Activated CD8-positive, alpha-beta memory T cell treated with anti-CD3 and anti-CD28 coated beads, Interleukin-2, amount 50 U/mL, for 48 hours (primary cell): ENCODE data around the gene RASL11A.
"Not testable (repeated sequence)": the region's sequence is repeated elsewhere in the genome, so short reads cannot be mapped to it uniquely, and the experiment has no call there.

Experiments used
- DNase-seq: peaks from one replicate; pipeline ENCODE4 v3.0.0-alpha.2; 2020

The RASL11A gene

DNA sequence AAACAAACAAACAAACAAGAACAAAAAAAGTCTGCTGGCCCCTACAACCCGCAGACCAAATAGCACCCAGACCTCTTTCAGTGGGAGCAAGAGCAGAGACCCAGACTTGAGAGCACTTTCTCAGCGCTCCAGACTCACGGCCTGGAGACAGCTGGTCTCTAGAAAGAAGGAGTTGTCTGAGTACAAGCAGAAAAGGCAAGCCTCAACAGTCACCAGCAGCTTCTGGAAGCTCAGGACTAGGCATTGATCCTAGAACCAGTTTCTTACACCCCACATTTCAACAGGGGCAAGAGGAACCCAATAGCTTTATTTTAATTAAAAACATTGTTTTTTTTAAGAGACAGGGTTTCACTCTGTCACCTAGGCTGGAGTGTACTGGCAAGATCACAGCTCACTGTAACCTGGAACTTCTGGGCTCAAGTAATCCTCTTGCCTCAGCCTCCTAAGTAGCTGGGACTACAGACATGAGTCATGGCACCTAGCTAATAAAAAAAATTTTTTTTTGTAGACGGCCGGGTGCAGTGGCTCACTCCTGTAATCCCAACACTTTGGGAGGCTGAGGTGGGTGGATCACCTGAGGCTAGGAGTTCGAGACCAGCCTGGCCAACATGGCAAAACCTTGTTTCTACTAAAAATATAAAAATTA, 30.4 kb downstream of the RASL11A start:
- DNase-seq = no peak

DNA sequence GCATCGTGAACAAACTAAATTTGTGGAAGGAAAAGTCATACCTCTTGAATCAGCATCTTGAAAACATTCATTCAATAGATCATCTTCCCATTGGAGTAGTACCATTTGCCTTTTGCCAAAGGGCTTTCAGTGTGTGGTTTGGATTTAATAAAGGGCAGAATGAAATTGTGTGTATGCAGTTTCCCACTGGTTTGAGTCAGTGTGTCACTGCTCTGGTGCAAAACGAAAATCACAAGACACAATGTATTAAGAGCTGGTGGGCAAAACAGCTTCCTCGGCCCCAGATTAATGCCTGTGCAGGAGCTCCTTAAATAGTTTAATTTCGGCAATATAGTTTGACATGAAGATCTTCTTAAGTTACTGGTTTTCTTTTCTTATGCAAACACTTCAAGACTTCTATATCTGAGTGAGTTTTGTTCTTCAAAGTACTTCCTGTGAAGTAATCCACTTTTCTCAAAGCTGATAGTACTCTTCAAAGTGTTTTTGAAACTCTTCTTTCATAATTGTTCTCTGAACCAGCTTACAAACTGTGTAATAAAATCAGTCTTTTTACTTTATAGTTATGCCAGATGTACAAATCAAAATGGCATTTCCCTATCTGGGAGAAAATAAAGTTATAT, 32.1 kb downstream of the RASL11A start:
- no peak for DNase-seq

GRCh38 chr13:27304099-27304498, 33.5 kb downstream of the RASL11A start:
- no peak for DNase-seq

- no peak for DNase-seq
Observed at GRCh38 chr13:27304611-27305010, 34.0 kb downstream of the RASL11A start.

- no peak for DNase-seq
Observed at GRCh38 chr13:27306364-27306763, 35.7 kb downstream of the RASL11A start.

- no peak for DNase-seq
Observed at GRCh38 chr13:27308941-27309340, 38.3 kb downstream of the RASL11A start.

- no peak for DNase-seq
Observed at GRCh38 chr13:27309401-27309958, 38.9 kb downstream of the RASL11A start.

DNA sequence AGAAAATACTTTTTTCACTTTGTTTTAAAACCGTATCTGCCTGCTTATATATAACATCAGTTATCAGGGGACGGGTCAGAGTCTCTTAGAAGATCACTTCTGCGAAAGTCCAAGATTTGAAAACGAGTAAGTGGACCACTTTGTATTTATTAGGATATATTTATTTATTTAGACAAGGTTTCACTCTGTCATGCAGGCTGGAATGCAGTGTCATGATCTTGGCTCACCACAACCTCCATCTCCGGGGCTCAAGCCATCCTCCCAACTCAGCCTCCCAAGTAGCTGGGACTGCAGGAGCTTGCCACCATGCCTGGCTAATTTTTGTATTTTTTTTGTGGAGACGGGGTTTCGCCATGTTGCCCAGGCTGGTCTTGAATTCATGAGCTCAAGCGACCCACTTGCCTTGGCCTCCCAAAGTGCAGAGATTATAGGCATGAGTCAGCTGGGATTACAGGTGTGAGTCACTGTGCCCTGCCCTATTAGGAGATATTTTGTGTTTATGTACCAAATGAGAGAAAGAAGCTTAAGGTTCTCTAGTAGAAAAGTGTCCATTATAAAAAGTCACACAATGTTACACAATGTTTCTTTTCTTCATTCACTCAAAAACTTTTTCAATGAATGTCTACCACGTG, 39.5 kb downstream of the RASL11A start:
- DNase-seq = no peak

DNA sequence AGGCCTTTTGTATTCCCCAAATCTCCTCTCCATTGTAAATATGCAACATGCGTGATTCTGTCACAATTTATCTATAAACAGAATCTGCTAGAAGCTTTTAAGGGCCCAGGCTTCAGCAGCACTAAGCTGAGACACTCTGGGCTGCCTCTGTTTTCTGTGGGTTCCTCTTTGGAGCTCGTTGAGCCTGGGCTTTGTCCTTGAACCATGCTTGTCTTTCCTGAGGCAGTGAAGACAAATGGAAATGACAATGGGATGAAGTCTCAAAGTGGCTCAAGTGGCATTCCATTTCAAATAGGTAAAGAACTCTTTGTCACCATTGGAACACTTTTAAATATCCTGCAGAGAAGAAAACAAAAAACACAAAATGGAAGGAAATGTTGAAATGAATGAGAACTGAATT, 40.3 kb downstream of the RASL11A start:
- no peak for DNase-seq

- no peak for DNase-seq
Observed at GRCh38 chr13:27311518-27312210, 41.0 kb downstream of the RASL11A start.

DNA sequence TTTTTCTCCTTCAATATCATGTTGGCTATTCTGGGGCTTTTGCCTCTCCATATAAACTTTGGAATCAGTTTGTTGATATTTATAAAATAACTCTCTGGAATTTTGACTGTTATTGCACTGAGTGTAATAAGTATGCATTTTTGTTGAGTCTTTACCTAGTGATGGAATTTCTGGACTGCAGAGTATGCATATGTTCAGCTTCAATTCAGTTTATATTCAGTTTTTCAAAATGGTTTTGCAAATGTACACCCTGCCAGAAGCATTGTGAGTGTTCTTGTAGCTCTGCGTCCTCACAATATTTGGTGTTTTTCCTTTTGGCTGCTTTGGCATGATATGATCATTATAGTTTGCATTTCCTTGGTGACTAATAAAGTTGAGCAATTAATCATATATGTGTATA, 43.1 kb downstream of the RASL11A start:
- no peak for DNase-seq

GRCh38 chr13:27319404-27319803, 48.8 kb downstream of the RASL11A start:
- no peak for DNase-seq

DNA sequence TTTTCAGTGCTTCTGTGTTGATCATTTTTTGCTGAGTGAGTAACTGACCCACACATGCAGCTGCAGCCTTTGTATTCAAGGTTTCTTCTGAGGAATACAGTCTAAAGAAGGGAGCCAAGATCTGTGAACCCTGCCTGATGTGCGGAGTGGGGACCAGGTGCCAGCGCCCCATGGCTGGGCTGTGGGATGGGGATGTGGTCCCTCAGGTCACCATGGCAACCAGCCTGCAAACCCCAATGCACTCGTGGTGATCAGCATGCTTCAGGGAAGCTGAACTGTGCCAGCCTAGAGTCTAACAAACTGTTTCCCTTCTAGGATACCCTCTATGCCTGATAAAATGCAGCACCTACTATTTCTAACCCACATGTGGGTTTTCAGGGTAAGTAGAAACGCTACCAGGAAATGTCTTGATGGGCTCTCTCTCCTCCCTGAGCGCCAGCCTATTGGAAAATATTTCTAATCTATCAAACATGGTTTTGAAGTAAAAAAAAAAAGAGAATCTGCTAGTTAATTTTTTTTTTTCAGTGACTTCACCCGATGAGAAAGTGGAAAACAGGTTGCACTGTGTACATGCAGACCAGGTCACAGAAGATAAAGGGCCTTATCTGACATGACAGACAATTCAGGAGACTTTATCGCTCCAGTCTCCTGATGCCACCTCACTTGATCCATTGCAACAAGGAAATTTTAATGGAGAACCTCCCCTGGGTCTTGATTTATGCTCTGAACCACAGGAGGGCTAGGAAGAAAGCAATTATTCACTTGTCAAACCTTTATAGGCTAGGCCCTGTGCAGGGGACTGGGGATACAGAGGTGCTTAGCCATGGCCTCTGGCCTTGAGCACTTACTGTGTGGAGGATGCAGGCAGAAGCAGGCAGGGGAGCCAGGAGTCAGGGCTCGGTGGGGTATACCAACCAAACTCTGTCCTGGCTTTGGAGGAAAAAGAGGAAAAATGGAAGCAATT, 51.1 kb downstream of the RASL11A start:
- DNase-seq = no peak

DNA sequence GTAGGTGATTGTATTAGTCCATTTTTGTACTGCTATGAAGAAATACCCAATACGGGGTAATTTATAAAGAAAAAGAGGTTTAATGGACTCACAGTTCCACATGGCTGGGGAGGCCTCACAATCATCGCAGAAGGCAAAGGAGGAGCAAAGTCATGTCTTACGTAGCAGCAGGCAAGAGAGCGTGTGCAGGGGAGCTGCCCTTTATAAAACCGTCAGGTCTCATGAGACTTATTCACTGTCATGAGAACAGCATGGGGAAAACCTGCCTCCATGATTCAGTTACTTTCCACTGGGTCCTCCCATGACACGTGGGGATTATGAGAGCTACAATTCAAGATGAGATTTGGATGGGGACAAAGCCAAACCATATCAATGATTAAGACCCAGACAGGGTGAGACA, 51.8 kb downstream of the RASL11A start:
- not testable (repeated sequence) for DNase-seq
